Fibroblast of mammary gland (primary cell): ENCODE measurements around the gene AKAP5.

ENCODE experiments used
- DNase-seq: peaks from one replicate; pipeline ENCODE4 v3.0.0-alpha.2; 2010; ENCODE audit warnings: low read depth
- H3K4me3 ChIP-seq: 2 replicates; pipeline ENCODE4 v1.5.1; 2011; ENCODE audit warnings: low read depth, mild to moderate bottlenecking, low read length, moderate library complexity; ENCODE audit not compliant: control insufficient read depth
- TF ChIP-seq, protein P1 (sequence below): conservative IDR thresholded peaks from 2 replicates; pipeline ENCODE4 v1.5.1; 2011; ENCODE audit warnings: low read depth, low read length, inconsistent platforms; ENCODE audit not compliant: control insufficient read depth, insufficient read depth

The AKAP5 gene

DNA sequence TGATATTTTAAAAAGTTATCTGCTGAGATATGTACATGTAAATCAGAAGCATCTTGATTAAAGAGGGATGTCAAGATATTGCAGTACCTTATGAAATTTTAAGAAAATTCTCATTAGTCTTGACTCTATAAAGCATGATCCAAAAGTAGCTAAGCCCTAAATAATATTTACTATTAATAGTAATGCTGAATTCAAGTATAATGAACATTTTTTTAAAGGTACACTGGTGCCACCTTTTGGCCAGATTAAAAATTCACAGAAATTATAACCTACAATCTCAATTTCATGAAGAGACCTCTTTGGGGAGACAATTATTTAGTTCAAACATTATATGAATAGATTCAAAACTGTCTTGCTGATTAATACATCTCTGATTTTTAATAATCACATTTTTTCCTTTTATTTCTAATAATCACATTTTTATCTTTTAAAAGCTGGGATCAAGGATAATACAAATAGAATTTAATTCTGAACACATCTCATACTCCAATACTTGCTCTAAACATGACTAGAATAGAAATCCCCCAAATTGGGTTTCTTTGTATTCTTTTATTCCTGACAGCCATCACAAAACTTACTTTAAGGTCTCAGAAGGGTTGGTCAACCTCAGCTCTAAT, 13.4 kb downstream of the AKAP5 start:
- TF ChIP-seq, protein P1, sequence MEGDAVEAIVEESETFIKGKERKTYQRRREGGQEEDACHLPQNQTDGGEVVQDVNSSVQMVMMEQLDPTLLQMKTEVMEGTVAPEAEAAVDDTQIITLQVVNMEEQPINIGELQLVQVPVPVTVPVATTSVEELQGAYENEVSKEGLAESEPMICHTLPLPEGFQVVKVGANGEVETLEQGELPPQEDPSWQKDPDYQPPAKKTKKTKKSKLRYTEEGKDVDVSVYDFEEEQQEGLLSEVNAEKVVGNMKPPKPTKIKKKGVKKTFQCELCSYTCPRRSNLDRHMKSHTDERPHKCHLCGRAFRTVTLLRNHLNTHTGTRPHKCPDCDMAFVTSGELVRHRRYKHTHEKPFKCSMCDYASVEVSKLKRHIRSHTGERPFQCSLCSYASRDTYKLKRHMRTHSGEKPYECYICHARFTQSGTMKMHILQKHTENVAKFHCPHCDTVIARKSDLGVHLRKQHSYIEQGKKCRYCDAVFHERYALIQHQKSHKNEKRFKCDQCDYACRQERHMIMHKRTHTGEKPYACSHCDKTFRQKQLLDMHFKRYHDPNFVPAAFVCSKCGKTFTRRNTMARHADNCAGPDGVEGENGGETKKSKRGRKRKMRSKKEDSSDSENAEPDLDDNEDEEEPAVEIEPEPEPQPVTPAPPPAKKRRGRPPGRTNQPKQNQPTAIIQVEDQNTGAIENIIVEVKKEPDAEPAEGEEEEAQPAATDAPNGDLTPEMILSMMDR = peak; percentile 38

DNA sequence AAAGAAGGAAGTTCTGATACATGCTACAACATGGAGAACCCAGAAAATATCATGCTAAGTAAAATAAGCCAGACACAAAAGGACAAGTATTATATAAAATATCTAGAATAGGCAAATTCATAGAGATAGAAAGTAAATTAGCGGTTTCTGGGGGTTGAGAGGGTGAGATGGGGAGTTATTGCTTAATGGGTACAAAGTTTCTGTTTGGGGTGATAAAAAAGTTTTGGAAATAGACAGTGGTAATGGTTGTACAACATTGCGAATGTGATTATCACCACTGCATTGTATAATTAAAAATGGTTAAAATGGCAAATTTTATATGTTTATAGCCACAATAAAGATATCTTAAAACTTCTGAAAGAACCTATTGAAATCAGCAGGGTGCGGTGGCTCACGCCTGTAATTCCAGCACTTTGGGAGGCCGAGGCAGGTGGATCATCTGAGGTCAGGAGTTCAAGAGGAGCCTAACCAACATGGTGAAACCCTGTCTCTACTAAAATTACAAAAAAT, 23.3 kb downstream of the AKAP5 start:
- TF ChIP-seq, protein P1 = no peak
- DNase-seq = no peak
- H3K4me3 ChIP-seq = no peak overlapping the region

More for the DNA sequence above, 13.4 kb downstream of the AKAP5 start:
- no peak overlapping the region for H3K4me3 ChIP-seq
- peak; percentile 38 for DNase-seq

DNA sequence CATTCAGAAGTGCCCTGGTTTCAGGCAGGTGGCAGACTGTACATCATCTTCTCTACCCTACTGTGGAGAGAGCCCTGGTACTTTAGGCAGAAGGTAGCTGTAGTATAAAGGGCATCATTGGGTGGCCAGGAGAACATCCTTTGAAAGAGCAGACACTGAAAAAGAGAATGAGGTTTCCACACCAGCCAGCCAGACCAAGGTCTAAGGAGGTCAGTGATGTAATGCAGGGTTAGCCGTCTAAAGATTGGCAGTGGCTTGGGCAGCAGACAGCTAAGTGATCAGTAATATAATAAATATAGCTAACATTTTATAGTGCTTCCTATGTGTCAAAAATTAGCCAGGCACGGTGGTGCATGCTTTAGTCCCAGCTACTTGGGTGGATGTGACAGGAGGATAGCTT, 26.3 kb downstream of the AKAP5 start:
- no peak overlapping the region for H3K4me3 ChIP-seq
- TF ChIP-seq, protein P1 = no peak
- DNase-seq = no peak

DNA sequence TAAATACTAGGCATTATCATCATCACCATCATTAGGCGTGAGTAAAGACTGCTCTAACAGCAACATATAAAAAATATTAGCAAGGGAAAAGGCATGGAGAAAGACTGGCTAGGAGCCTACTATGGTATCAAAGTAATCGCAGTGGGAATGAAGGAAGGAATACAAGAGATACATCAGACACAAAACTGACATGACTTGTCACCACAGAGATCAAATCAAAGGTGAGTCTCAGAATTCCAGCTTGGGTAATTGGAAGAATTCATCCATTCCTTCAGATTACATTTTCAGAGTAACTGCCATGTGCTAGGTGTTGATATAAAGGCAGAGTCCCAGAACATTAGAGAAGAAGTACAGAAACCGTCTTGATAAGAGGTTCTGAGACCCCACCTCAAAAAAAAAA, 28.2 kb downstream of the AKAP5 start:
- TF ChIP-seq, protein P1 = no peak
- no peak overlapping the region for H3K4me3 ChIP-seq
- DNase-seq = no peak

DNA sequence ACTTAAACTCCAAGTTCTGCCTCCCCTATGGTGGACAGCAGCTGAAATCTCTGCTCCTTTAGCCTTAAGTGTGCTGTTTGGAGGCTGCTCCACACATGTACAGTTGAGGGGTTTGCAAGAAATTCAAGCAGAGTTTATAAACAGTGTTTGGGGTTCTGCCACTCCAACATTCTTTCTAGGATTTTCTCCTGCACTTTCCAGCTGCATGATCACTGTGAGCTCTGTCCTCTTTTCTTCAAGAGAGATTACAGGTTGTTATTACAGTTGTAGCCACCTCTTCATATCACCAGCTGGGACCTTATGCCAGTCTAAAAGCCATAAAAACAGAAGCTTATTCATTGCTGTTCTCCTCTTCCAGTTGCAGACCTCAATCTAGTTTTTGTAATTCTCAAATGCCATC, 30.0 kb downstream of the AKAP5 start:
- no peak overlapping the region for H3K4me3 ChIP-seq
- TF ChIP-seq, protein P1 = no peak
- no peak for DNase-seq

DNA sequence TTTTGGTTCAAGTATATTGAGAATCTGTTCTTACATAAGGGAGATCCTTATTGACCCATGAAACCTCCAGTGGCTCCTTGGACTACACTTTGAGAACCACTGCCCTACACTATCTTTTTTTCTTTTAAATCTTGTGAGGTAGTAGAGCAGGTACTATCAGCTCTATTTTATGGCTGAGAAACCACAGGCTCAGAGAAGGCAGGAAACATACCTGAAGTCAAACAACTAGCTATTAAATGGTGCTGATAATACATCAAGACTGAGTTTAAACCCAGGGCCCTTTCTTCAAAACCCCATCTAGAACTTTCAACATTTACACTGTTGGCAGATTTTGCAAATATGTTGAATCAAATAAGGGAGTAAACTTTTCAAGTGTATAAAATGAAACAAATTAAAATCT, 31.5 kb downstream of the AKAP5 start:
- DNase-seq = no peak
- TF ChIP-seq, protein P1 = no peak

More for the DNA sequence above, 31.5 kb downstream of the AKAP5 start:
- H3K4me3 ChIP-seq = no peak overlapping the region
